Measurements from ENCODE around the gene ODAM. TPM values are rescaled to one million over a fixed set of nuclear protein-coding genes. Genes with fewer than 3 reads are reported as not detected.

ODAM gene
- total RNA-seq, 1 experiment from 2014 or later = not detected

DNA sequence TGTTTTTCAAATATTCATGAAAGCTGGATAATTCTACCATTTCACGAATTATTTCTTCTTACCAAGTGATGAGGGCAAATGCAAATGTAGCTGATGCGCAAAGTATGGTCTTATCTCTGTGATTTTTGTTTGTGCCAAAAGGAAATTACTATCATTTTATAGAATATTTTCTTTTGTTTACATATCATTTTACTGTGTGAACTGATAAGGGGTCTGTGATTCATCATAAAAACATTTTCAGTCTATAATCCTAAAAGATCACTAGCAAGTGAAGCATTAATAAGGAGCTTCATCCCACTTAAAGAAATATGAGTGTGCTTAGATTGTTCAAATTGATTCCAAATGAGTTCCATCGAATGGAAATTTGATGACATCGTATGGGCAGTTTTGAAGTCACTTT is 47.6 kb downstream of the ODAM start:
- Histone ChIP-seq H4K91ac (ENCODE audit: insufficient read length, low read depth, low read length) (no peak overlapping the region), H3K14ac (ENCODE audit: insufficient read depth, low read length) (no peak overlapping the region)

More for the DNA sequence above, 47.6 kb downstream of the ODAM start:
- no CpG with 5 or more reads among the region's 4 CpGs for whole genome bisulfite sequencing (ENCODE audit: extremely low coverage, insufficient read length, low lambda C conversion rate)
- H2BK120ac ChIP-seq (ENCODE audit: low read depth, low read length, poor library complexity, severe bottlenecking) = no peak overlapping the region
- no peak overlapping the region for H3K27ac ChIP-seq (ENCODE audit: insufficient read length, low read depth, low read length)
- DNase-seq = no peak
- H3T11ph ChIP-seq (ENCODE audit: low read length) = no peak overlapping the region
- H3K79me2 ChIP-seq (ENCODE audit: insufficient read depth, low read length) = no peaks in the 10 kb centered on the region
- H2BK15ac ChIP-seq (ENCODE audit: low read depth, low read length) = no peak overlapping the region
- no peak overlapping the region for H2AFZ ChIP-seq (ENCODE audit: low read length)
- no peak overlapping the region for H3K27ac Mint-ChIP-seq
- H2BK5ac ChIP-seq (ENCODE audit: insufficient read length, low read length) = no peak overlapping the region
- H3K27me3 ChIP-seq (ENCODE audit: insufficient read depth, low read length) = no peaks in the 10 kb centered on the region
- H2AK5ac ChIP-seq (ENCODE audit: insufficient read length, low read length) = no peak overlapping the region
- H3K18ac ChIP-seq (ENCODE audit: insufficient read length, low read depth, low read length) = no peak overlapping the region
- no peak overlapping the region for H3K4ac ChIP-seq (ENCODE audit: low read depth, low read length)
- no peaks in the 10 kb centered on the region for H4K20me1 ChIP-seq (ENCODE audit: control insufficient read depth, insufficient read depth, insufficient read length)
- no peaks in the 10 kb centered on the region for H3K9me3 Mint-ChIP-seq
- no peak overlapping the region for H3K23ac ChIP-seq (ENCODE audit: insufficient read length, low read depth, low read length)
- H3K23me2 ChIP-seq (ENCODE audit: insufficient read length, low read depth, low read length, poor library complexity, severe bottlenecking) = no peaks in the 10 kb centered on the region
- H3K4me1 ChIP-seq (ENCODE audit: insufficient read depth, low read length) = no peaks in the 10 kb centered on the region
- no peaks in the 10 kb centered on the region for H3K79me1 ChIP-seq (ENCODE audit: insufficient read depth, low read depth, low read length, poor library complexity, severe bottlenecking)
- no peaks in the 10 kb centered on the region for H3K9me3 ChIP-seq (ENCODE audit: control insufficient read depth, low read depth, low read length)
- no peak overlapping the region for H3K9ac ChIP-seq (ENCODE audit: extremely low read depth, insufficient read length, low read length)
- no peaks in the 10 kb centered on the region for H3K27me3 Mint-ChIP-seq (ENCODE audit: low read depth)
- H4K8ac ChIP-seq (replicated peaks; ENCODE audit: insufficient read length, low read depth, low read length) = no peak overlapping the region
- H3K4me2 ChIP-seq (ENCODE audit: insufficient read depth, insufficient read length, low read length) = no peak overlapping the region
- no peak overlapping the region for H2BK20ac ChIP-seq (ENCODE audit: low read depth, low read length, poor library complexity, severe bottlenecking)
- no peak overlapping the region for H3K4me3 Mint-ChIP-seq
- H2BK12ac ChIP-seq (ENCODE audit: insufficient read length, low read depth, low read length) = no peak overlapping the region
- no peak overlapping the region for H4K5ac ChIP-seq (ENCODE audit: insufficient read length, low read depth, low read length)
- no peaks in the 10 kb centered on the region for H3K36me3 Mint-ChIP-seq (ENCODE audit: insufficient read depth in 1 of 3, low read depth in 3 of 3)
- TF ChIP-seq, protein P1, sequence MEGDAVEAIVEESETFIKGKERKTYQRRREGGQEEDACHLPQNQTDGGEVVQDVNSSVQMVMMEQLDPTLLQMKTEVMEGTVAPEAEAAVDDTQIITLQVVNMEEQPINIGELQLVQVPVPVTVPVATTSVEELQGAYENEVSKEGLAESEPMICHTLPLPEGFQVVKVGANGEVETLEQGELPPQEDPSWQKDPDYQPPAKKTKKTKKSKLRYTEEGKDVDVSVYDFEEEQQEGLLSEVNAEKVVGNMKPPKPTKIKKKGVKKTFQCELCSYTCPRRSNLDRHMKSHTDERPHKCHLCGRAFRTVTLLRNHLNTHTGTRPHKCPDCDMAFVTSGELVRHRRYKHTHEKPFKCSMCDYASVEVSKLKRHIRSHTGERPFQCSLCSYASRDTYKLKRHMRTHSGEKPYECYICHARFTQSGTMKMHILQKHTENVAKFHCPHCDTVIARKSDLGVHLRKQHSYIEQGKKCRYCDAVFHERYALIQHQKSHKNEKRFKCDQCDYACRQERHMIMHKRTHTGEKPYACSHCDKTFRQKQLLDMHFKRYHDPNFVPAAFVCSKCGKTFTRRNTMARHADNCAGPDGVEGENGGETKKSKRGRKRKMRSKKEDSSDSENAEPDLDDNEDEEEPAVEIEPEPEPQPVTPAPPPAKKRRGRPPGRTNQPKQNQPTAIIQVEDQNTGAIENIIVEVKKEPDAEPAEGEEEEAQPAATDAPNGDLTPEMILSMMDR (conservative IDR thresholded peaks at IDR 0.05) = no peak
- H3K4me1 Mint-ChIP-seq = no peaks in the 10 kb centered on the region
- no peak overlapping the region for H3K56ac ChIP-seq (ENCODE audit: insufficient read length, low read depth, low read length)

Data from H9 (cell line).